CD14-positive monocyte (primary cell): Measurements from ENCODE around the gene ARHGEF19. TPM values are rescaled to one million over a fixed set of nuclear protein-coding genes. Genes with fewer than 3 reads are reported as not detected.

Experiments
- DNase-seq, 3 donors: peaks; one replicate each; pipeline ENCODE4 v3.0.0-alpha.2; 2011 to 2022
- H2AFZ ChIP-seq: 2 replicates; pipeline ENCODE4 v1.6.0; 2012; ENCODE audit warnings: mild to moderate bottlenecking, low read depth, low read length, inconsistent platforms; ENCODE audit not compliant: insufficient read depth, poor library complexity, severe bottlenecking
- H3K27ac ChIP-seq, 2 donors: 1 replicate in 1 of 2; 2 replicates in 1 of 2; pipeline ENCODE4 v1.5.1; 2012 to 2013; ENCODE audit warnings: low read length in 2 of 2, control low read depth in 1 of 2, inconsistent platforms in 1 of 2, low read depth in 1 of 2, mild to moderate bottlenecking in 1 of 2
- H3K27me3 ChIP-seq, 2 donors: one replicate each; pipeline versions ENCODE4 v1.6.0 to v1.6.1; 2011 to 2013; ENCODE audit warnings: low read length in 2 of 2; ENCODE audit not compliant: control insufficient read depth in 2 of 2, insufficient read depth in 2 of 2
- H3K36me3 ChIP-seq, 2 donors: replicated peaks in 1 of 2; 1 replicate in 1 of 2; 2 replicates in 1 of 2; pipeline versions ENCODE4 v1.5.1 to v1.6.1; 2012 to 2013; ENCODE audit warnings: low read length in 2 of 2, control low read depth in 1 of 2, inconsistent platforms in 1 of 2, mild to moderate bottlenecking in 1 of 2; ENCODE audit not compliant: insufficient read depth in 2 of 2, control insufficient read depth in 1 of 2
- H3K4me1 ChIP-seq, 2 donors: 1 replicate in 1 of 2; 2 replicates in 1 of 2; pipeline versions ENCODE4 v1.5.1 to v1.6.1; 2012 to 2013; ENCODE audit warnings: low read length in 2 of 2, control low read depth in 1 of 2, inconsistent platforms in 1 of 2, mild to moderate bottlenecking in 1 of 2, moderate library complexity in 1 of 2; ENCODE audit not compliant: insufficient read depth in 2 of 2, control insufficient read depth in 1 of 2
- H3K4me2 ChIP-seq: replicated peaks from 2 replicates; pipeline ENCODE3; 2012; ENCODE audit warnings: low read length, moderate library complexity, mild to moderate bottlenecking; ENCODE audit not compliant: poor library complexity, severe bottlenecking; ENCODE audit errors: extremely low read depth
- H3K4me3 ChIP-seq, 3 experiments: fragments of 200-600 bp in 1 of 3; sonication (generic) in 1 of 3; replicated peaks in 1 of 3; 1 replicate in 2 of 3; 2 replicates in 1 of 3; pipeline ENCODE4 v1.5.1; 2011 to 2013; ENCODE audit warnings: low read length in 3 of 3, mild to moderate bottlenecking in 3 of 3, control low read depth in 2 of 3, low read depth in 2 of 3, inconsistent platforms in 1 of 3, moderate library complexity in 1 of 3
- H3K79me2 ChIP-seq: 2 replicates; pipeline ENCODE4 v1.6.0; 2012; ENCODE audit warnings: mild to moderate bottlenecking, control low read depth, inconsistent platforms, low read length, moderate library complexity; ENCODE audit not compliant: insufficient read depth
- H3K9ac ChIP-seq: 2 replicates; pipeline ENCODE4 v1.6.0; 2017; ENCODE audit warnings: low read length, mild to moderate bottlenecking; ENCODE audit not compliant: insufficient read depth, poor library complexity, severe bottlenecking
- H3K9me3 ChIP-seq, 2 donors: replicated peaks in 1 of 2; 1 replicate in 1 of 2; 2 replicates in 1 of 2; pipeline versions ENCODE4 v1.5.1 to v1.6.1; 2012 to 2013; ENCODE audit warnings: low read length in 2 of 2, control low read depth in 1 of 2; ENCODE audit not compliant: control insufficient read depth in 1 of 2, insufficient read depth in 1 of 2
- H4K20me1 ChIP-seq: 2 replicates; pipeline ENCODE4 v1.6.0; 2012; ENCODE audit warnings: mild to moderate bottlenecking, low read length, control low read depth, moderate library complexity; ENCODE audit not compliant: insufficient read depth
- H3K27ac Mint-ChIP-seq, 7 donors: one replicate each; pipeline ENCODE4 v1.8.0; 2020; ENCODE audit warnings: mild to moderate bottlenecking in 7 of 7, mixed read lengths in 7 of 7, moderate library complexity in 6 of 7, inconsistent platforms in 2 of 7
- H3K27me3 Mint-ChIP-seq, 3 donors: one replicate each; pipeline ENCODE4 v1.8.0; 2021 to 2022; ENCODE audit warnings: low read depth in 3 of 3, mild to moderate bottlenecking in 3 of 3, mixed read lengths in 3 of 3, moderate library complexity in 3 of 3, inconsistent platforms in 1 of 3
- H3K36me3 Mint-ChIP-seq, 2 donors: one replicate each; pipeline ENCODE4 v1.8.0; 2020; ENCODE audit warnings: mixed read lengths in 2 of 2, inconsistent platforms in 1 of 2, mild to moderate bottlenecking in 1 of 2
- H3K4me1 Mint-ChIP-seq: one replicate; pipeline ENCODE4 v1.8.0; 2020; ENCODE audit warnings: mild to moderate bottlenecking, mixed read lengths
- H3K4me3 Mint-ChIP-seq, 2 donors: one replicate each; pipeline ENCODE4 v1.8.0; 2020; ENCODE audit warnings: mild to moderate bottlenecking in 2 of 2, mixed read lengths in 2 of 2, moderate library complexity in 1 of 2
- H3K9me3 Mint-ChIP-seq, 7 donors: one replicate each; pipeline ENCODE4 v1.8.0; 2020 to 2022; ENCODE audit warnings: mixed read lengths in 7 of 7, mild to moderate bottlenecking in 6 of 7, moderate library complexity in 6 of 7, inconsistent platforms in 2 of 7
- CTCF ChIP-seq: fragments of 200-600 bp; IDR thresholded peaks from one replicate; pipeline ENCODE4 v1.8.0; 2022; ENCODE audit warnings: antibody characterized with exemption, mild to moderate bottlenecking
- WGBS: methylation state at CpG from one replicate; pipeline ENCODE4 v1.1.5; 2013; ENCODE audit warnings: missing lambda C conversion rate; ENCODE audit not compliant: insufficient coverage; 5-methylcytosine and 5-hydroxymethylcytosine counted together
- intact Hi-C, 2 donors: fragments of 100-400 bp; cut with micrococcal nuclease; formaldehyde crosslinking; loops; one replicate each; pipeline versions ENCODE4 v1.15.0 to v1.15.1; 2023
- polyA plus RNA-seq, 3 donors: library from polyadenylated mRNA; depleted of rRNA in 1 of 3; unstranded in 2 of 3; stranded (reverse) in 1 of 3; fragments of 300-500 nt in 2 of 3; fragments of >200 nt in 1 of 3; fragmentation: Illumina TruSeq in 2 of 3; gene quantifications; 1 replicate in 2 of 3; 2 replicates in 1 of 3; pipeline ENCODE4 v1.2.3, GENCODE V29; 2012 to 2021

The ARHGEF19 gene
- polyA plus RNA-seq, 3 donors: 2.2 to 7.9 (median 2.3) TPM

DNA sequence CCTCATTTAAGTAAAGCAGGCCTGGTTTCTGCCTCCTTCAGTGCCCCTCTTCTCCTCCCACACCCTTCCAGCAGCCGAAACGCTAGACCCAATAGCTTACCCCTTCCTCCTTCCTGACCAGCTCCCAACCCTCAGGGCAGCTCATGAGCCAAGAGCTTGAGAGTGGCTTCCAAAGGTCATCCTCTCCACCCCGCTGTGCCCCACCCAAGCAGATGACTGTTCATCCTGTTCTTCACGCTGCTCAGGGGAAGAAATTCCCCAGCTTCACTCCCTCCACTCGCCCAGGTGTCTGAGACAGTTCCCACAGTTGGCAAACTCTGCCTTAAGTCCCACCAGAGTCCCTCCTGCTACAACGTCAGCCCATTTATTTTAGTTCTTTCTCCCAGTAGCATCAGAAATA is 23.4 kb downstream of the ARHGEF19 start:
- no peaks in the 10 kb centered on the region for H3K36me3 ChIP-seq
- DNase-seq: no peak
- WGBS: 52% methylated on average over 5 of the region's 6 CpGs
- intact Hi-C loops: loop anchor here (10.0 kb wide), 2 partner anchors 174 to 184 kb away; partner anchors contain the start of genes HSPB7 (in 1 of the 2) and SRARP (in 1 of the 2)
- no peak overlapping the region for H3K4me2 ChIP-seq
- H3K9ac ChIP-seq: no peak overlapping the region
- H3K9me3 Mint-ChIP-seq: no peaks in the 10 kb centered on the region
- no peak overlapping the region for H3K4me3 ChIP-seq
- TF ChIP-seq CTCF: no peak
- H3K4me3 Mint-ChIP-seq: no peak overlapping the region
- H4K20me1 ChIP-seq: no peaks in the 10 kb centered on the region
- H3K27ac ChIP-seq: no peak overlapping the region
- H3K79me2 ChIP-seq: no peaks in the 10 kb centered on the region
- H3K27me3 Mint-ChIP-seq: peaks cover 2 to 23% (median 10%) of the 10 kb centered on the region in 3 donors
- peaks cover 2% of the 10 kb centered on the region for H3K4me1 Mint-ChIP-seq
- no peaks in the 10 kb centered on the region for H3K9me3 ChIP-seq
- H3K27ac Mint-ChIP-seq: peak overlapping the region in 1 of 7 donors; percentile 65
- no peak overlapping the region for H2AFZ ChIP-seq
- H3K36me3 Mint-ChIP-seq: no peaks in the 10 kb centered on the region
- H3K4me1 ChIP-seq: no peaks in the 10 kb centered on the region
- H3K27me3 ChIP-seq: no peaks in the 10 kb centered on the region

- 14% methylated on average over 10 of the region's 15 CpGs for WGBS
- no peaks in the 10 kb centered on the region for H3K27me3 ChIP-seq
- no peaks in the 10 kb centered on the region for H3K9me3 ChIP-seq
- no peak overlapping the region for H3K4me2 ChIP-seq
- intact Hi-C loops: loop anchor here (1.0 to 10.0 kb wide), 3 partner anchors 109 to 183 kb away; partner anchors contain the start of genes HSPB7 (in 1 of the 2) and SRARP (in 1 of the 2)
- peaks cover 2 to 23% (median 10%) of the 10 kb centered on the region in 3 donors for H3K27me3 Mint-ChIP-seq
- no peak overlapping the region for H3K4me3 ChIP-seq
- DNase-seq: peak; percentile 44 to 66 (median 57)
- H3K9me3 Mint-ChIP-seq: no peaks in the 10 kb centered on the region
- TF ChIP-seq CTCF: peak; percentile 91
- H3K4me1 Mint-ChIP-seq: peaks cover 2% of the 10 kb centered on the region
- no peak overlapping the region for H3K27ac ChIP-seq
- H3K4me1 ChIP-seq: no peaks in the 10 kb centered on the region
- no peaks in the 10 kb centered on the region for H3K79me2 ChIP-seq
- no peak overlapping the region for H2AFZ ChIP-seq
- H3K36me3 Mint-ChIP-seq: no peaks in the 10 kb centered on the region
- no peak overlapping the region for H3K27ac Mint-ChIP-seq
- H3K36me3 ChIP-seq: no peaks in the 10 kb centered on the region
- H4K20me1 ChIP-seq: no peaks in the 10 kb centered on the region
- no peak overlapping the region for H3K9ac ChIP-seq
- H3K4me3 Mint-ChIP-seq: peak overlapping the region in 1 of 2 donors; percentile 11
Observed at GRCh38 chr1:16187748-16188401, 24.6 kb downstream of the ARHGEF19 start.
